Measurements from ENCODE around the gene VOPP1. TPM values are rescaled to one million over a fixed set of nuclear protein-coding genes. Genes with fewer than 3 reads are reported as not detected.

Gene VOPP1
- total and polyA plus RNA-seq, 2 of the 13 experiments (the other 11 are each of a cell fraction or from before 2014, with no cell fraction given): 21.8 to 55.3 TPM

DNA sequence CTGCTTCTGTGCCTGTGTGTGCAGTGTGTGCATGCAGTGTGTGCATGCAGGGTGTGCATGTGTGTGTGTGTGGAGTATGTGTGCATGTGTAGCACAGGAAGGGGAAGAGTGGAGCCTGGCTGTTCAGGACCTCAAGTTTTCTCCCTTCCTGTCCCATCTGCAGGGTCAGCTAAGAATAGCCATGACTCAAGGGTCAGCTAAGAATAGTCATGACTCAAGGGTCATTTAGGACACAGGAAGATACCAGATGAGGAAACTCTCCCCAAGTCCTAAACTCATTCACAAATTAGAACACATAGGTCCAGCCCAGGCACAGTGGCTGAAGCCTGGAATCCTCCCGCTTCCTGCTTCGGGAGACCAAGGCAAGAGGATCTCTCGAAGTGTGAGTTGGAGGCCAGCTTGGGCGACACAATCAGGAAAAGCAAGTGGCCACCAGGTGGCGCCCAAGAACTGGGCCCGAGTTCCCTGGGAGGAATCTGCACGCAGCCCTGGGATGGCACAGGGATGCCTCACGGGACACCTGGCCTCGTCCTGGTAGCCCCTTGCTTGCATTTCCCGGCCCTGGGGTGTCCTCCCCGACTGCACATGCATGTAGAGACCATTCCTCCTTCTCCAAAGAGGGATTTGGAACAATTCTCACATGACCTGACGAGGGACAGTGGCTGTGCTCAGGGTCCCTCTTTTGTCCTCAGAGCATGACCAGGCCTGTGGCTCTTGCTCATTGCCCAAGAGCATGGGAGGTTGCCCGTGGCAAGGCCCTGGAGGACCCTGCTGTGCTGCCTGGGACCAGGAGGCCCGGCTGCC lies 21.4 kb upstream of the VOPP1 start (continued):
- TF ChIP-seq TCF12 (IDR thresholded peaks at IDR 0.05) (no peak), TCF12 (CRISPR knock-in tag; IDR thresholded peaks at IDR 0.05) (no peak), ZMYM4 (CRISPR knock-in tag; IDR thresholded peaks at IDR 0.05) (peak; percentile 38; the same call in 1 of the 2 replicates), ZFYVE20 (CRISPR knock-in tag; IDR thresholded peaks at IDR 0.05; ENCODE audit: borderline replicate concordance, low read depth) (no peak), MED8 (CRISPR knock-in tag; IDR thresholded peaks at IDR 0.05; ENCODE audit: insufficient replicate concordance) (no peak), SNAI1 (CRISPR knock-in tag; IDR thresholded peaks at IDR 0.05; ENCODE audit: borderline replicate concordance) (no peak), ZMAT3 (CRISPR knock-in tag; conservative IDR thresholded peaks at IDR 0.05) (no peak), XRCC5 (optimal IDR thresholded peaks at IDR 0.05; ENCODE audit: low read length) (peak; percentile 69), TEAD2 (CRISPR knock-in tag; IDR thresholded peaks at IDR 0.05) (no peak), ZNF441 (CRISPR knock-in tag; IDR thresholded peaks at IDR 0.05; ENCODE audit: borderline replicate concordance) (no peak), ADNP (CRISPR knock-in tag; IDR thresholded peaks at IDR 0.05) (no peak), SIX4 (CRISPR knock-in tag; IDR thresholded peaks at IDR 0.05) (no peak), SP2 (CRISPR knock-in tag; IDR thresholded peaks at IDR 0.05) (no peak), JUNB (CRISPR knock-in tag; IDR thresholded peaks at IDR 0.05; ENCODE audit: borderline replicate concordance) (no peak), TRIM24 (CRISPR knock-in tag; IDR thresholded peaks at IDR 0.05) (no peak), HIVEP1 (CRISPR knock-in tag; IDR thresholded peaks at IDR 0.05) (no peak), ZMYM3 (CRISPR knock-in tag; IDR thresholded peaks at IDR 0.05) (peak; percentile 92), ZNF354B (CRISPR knock-in tag; IDR thresholded peaks at IDR 0.05) (no peak), ZNF260 (CRISPR knock-in tag; IDR thresholded peaks at IDR 0.05; ENCODE audit: borderline replicate concordance, low read depth) (no peak), MTF1 (CRISPR knock-in tag; IDR thresholded peaks at IDR 0.05) (no peak)
- TF ChIP-seq, protein P1, sequence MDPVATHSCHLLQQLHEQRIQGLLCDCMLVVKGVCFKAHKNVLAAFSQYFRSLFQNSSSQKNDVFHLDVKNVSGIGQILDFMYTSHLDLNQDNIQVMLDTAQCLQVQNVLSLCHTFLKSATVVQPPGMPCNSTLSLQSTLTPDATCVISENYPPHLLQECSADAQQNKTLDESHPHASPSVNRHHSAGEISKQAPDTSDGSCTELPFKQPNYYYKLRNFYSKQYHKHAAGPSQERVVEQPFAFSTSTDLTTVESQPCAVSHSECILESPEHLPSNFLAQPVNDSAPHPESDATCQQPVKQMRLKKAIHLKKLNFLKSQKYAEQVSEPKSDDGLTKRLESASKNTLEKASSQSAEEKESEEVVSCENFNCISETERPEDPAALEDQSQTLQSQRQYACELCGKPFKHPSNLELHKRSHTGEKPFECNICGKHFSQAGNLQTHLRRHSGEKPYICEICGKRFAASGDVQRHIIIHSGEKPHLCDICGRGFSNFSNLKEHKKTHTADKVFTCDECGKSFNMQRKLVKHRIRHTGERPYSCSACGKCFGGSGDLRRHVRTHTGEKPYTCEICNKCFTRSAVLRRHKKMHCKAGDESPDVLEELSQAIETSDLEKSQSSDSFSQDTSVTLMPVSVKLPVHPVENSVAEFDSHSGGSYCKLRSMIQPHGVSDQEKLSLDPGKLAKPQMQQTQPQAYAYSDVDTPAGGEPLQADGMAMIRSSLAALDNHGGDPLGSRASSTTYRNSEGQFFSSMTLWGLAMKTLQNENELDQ (CRISPR knock-in tag; IDR thresholded peaks at IDR 0.05; ENCODE audit: borderline replicate concordance): no peak
- TF ChIP-seq, protein P2, sequence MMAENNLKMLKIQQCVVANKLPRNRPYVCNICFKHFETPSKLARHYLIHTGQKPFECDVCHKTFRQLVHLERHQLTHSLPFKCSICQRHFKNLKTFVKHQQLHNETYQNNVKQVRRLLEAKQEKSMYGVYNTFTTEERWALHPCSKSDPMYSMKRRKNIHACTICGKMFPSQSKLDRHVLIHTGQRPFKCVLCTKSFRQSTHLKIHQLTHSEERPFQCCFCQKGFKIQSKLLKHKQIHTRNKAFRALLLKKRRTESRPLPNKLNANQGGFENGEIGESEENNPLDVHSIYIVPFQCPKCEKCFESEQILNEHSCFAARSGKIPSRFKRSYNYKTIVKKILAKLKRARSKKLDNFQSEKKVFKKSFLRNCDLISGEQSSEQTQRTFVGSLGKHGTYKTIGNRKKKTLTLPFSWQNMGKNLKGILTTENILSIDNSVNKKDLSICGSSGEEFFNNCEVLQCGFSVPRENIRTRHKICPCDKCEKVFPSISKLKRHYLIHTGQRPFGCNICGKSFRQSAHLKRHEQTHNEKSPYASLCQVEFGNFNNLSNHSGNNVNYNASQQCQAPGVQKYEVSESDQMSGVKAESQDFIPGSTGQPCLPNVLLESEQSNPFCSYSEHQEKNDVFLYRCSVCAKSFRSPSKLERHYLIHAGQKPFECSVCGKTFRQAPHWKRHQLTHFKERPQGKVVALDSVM (CRISPR knock-in tag; IDR thresholded peaks at IDR 0.05): peak; percentile 99
- TF ChIP-seq, protein P3, sequence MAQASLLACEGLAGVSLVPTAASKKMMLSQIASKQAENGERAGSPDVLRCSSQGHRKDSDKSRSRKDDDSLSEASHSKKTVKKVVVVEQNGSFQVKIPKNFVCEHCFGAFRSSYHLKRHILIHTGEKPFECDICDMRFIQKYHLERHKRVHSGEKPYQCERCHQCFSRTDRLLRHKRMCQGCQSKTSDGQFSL (CRISPR knock-in tag; IDR thresholded peaks at IDR 0.05): no peak

Data from HepG2 (cell line).